OCI-LY1 (cell line): Measurements from ENCODE around the gene TLE5.

ENCODE experiments used
- H2AFZ ChIP-seq: fragments of 200-600 bp; sonication (generic), shearing (Covaris generic); 2 replicates; pipeline ENCODE4 v1.6.0; 2014; ENCODE audit warnings: antibody characterized with exemption, mild to moderate bottlenecking, low read length
- H3F3A ChIP-seq: fragments of 200-600 bp; sonication (generic), shearing (Covaris generic); 2 replicates; pipeline ENCODE4 v1.6.0; 2014; ENCODE audit warnings: mild to moderate bottlenecking, antibody characterized with exemption, low read length, moderate library complexity; ENCODE audit not compliant: insufficient read depth
- H3K27ac ChIP-seq: fragments of 200-600 bp; sonication (generic); 2 replicates; pipeline ENCODE4 v1.5.1; 2014; ENCODE audit warnings: low read length, mixed run types, mild to moderate bottlenecking, low read depth; ENCODE audit not compliant: poor library complexity, severe bottlenecking
- H3K27me3 ChIP-seq: fragments of 200-600 bp; sonication (generic); 2 replicates; pipeline ENCODE4 v1.6.0; 2014; ENCODE audit warnings: antibody characterized with exemption, mild to moderate bottlenecking, low read length, moderate library complexity; ENCODE audit not compliant: insufficient read depth
- H3K36me3 ChIP-seq: fragments of 200-600 bp; sonication (generic); 2 replicates; pipeline ENCODE4 v1.6.1; 2014; ENCODE audit warnings: mild to moderate bottlenecking, antibody characterized with exemption, low read length, moderate library complexity, mixed read lengths; ENCODE audit not compliant: insufficient read depth
- H3K4me1 ChIP-seq: fragments of 200-600 bp; sonication (generic); 2 replicates; pipeline ENCODE4 v1.5.1; 2014; ENCODE audit warnings: mild to moderate bottlenecking, low read length, moderate library complexity; ENCODE audit not compliant: insufficient read depth, severe bottlenecking
- H3K4me2 ChIP-seq: fragments of 200-600 bp; sonication (generic), shearing (Covaris generic); 2 replicates; pipeline ENCODE4 v1.6.1; 2014; ENCODE audit warnings: low read length
- H3K4me3 ChIP-seq: fragments of 200-600 bp; sonication (generic); 2 replicates; pipeline ENCODE4 v1.5.1; 2014; ENCODE audit warnings: low read length, low read depth, mild to moderate bottlenecking, mixed read lengths; ENCODE audit not compliant: poor library complexity, severe bottlenecking
- H3K79me2 ChIP-seq: fragments of 200-600 bp; shearing (Covaris generic); 2 replicates; pipeline ENCODE4 v1.6.1; 2016; ENCODE audit warnings: mixed run types, low read length, mixed read lengths; ENCODE audit not compliant: insufficient read depth
- H3K9ac ChIP-seq: fragments of 200-600 bp; sonication (generic), shearing (Covaris generic); 2 replicates; pipeline ENCODE4 v1.6.1; 2014; ENCODE audit warnings: mild to moderate bottlenecking, low read length, mixed read lengths
- H3K9me2 ChIP-seq: fragments of 200-600 bp; sonication (generic), shearing (Covaris generic); 2 replicates; pipeline ENCODE4 v1.6.1; 2014; ENCODE audit warnings: low read depth, mild to moderate bottlenecking, low read length, mixed read lengths
- H3K9me3 ChIP-seq: fragments of 200-600 bp; shearing (Covaris generic); 2 replicates; pipeline ENCODE4 v1.6.1; 2014; ENCODE audit warnings: low read length, mixed read lengths
- H4K20me1 ChIP-seq: fragments of 200-600 bp; sonication (generic), shearing (Covaris generic); 2 replicates; pipeline ENCODE4 v1.6.0; 2016; ENCODE audit warnings: mild to moderate bottlenecking, low read length; ENCODE audit not compliant: insufficient read depth
- CTCF ChIP-seq: fragments of 200-600 bp; sonication (generic), shearing (Covaris generic); IDR thresholded peaks from 2 replicates; pipeline ENCODE4 v1.5.1; 2017; ENCODE audit warnings: mild to moderate bottlenecking, antibody characterized with exemption, low read length, moderate library complexity, mixed read lengths
- EZH2 ChIP-seq: fragments of 200-600 bp; sonication (generic), shearing (Covaris generic); IDR thresholded peaks from 2 replicates; pipeline ENCODE4 v1.8.0; 2017; ENCODE audit warnings: borderline replicate concordance, mixed run types, mild to moderate bottlenecking, antibody characterized with exemption, low read length, moderate library complexity, mixed read lengths

TLE5 gene

GRCh38 chr19:3056417-3057088, 5.7 kb downstream of the TLE5 start:
- Histone ChIP-seq H3K4me2 (no peak overlapping the region), H3K27me3 (no peaks in the 10 kb centered on the region), H2AFZ (no peak overlapping the region), H3K27ac (no peak overlapping the region), H3F3A (peaks cover 5% of the 10 kb centered on the region), H3K4me3 (no peak overlapping the region), H3K79me2 (no peaks in the 10 kb centered on the region), H4K20me1 (no peaks in the 10 kb centered on the region), H3K9ac (no peak overlapping the region), H3K36me3 (peaks cover 62% of the 10 kb centered on the region), H3K9me2 (no peaks in the 10 kb centered on the region), H3K9me3 (no peaks in the 10 kb centered on the region), H3K4me1 (peaks cover 7% of the 10 kb centered on the region)
- TF ChIP-seq EZH2 (no peak), CTCF (no peak)

GRCh38 chr19:3055741-3056416, 6.4 kb downstream of the TLE5 start:
- no peak overlapping the region for H3K4me3 ChIP-seq
- no peak overlapping the region for H3K27ac ChIP-seq
- H3K4me2 ChIP-seq = no peak overlapping the region
- H2AFZ ChIP-seq = no peak overlapping the region
- no peaks in the 10 kb centered on the region for H4K20me1 ChIP-seq
- TF ChIP-seq EZH2 = no peak
- no peak for TF ChIP-seq CTCF
- H3K9me3 ChIP-seq = no peaks in the 10 kb centered on the region
- no peaks in the 10 kb centered on the region for H3K9me2 ChIP-seq
- no peaks in the 10 kb centered on the region for H3K27me3 ChIP-seq
- H3K9ac ChIP-seq = no peak overlapping the region
- peaks cover 3% of the 10 kb centered on the region for H3K4me1 ChIP-seq
- peaks cover 62% of the 10 kb centered on the region for H3K36me3 ChIP-seq
- H3F3A ChIP-seq = peaks cover 4% of the 10 kb centered on the region
- no peaks in the 10 kb centered on the region for H3K79me2 ChIP-seq

DNA sequence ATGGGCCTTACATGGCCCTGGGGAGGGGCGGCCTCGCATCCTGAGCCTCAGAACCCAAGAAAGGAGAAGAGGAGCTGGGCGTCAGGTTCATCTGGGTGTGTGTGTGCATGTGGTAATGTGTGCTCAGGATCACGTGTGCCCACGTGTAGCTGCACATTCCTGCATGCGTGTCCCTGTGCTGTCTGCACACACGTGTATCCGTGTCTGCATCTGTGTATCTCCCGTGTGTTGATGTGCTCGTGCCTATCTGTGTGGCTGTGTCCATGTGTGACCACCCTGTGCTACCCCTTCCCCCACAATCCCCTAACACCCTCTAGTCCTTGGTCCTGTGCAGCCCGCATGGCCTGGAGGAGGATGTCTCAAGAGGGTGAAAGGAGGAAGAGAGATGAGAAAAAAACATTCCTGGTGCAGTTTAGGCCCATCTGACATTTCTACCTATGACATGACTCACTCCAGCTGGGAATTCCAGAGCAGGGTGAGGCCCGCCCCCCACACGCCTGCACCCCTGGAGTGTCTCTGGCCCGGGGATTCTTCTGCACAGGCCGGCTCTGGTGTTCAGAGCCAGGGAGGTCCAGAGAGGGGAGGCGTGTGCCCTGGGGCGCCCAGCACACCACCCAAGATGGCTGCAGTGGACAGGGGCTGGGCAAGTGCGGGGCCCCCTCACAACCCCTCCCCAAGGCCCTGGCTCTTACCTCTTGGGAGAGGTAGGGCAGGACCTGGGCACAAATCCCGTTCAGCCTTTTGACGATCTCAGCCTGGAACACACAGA, 7.1 kb downstream of the TLE5 start:
- no peak overlapping the region for H3K27ac ChIP-seq

More for the DNA sequence above, 7.1 kb downstream of the TLE5 start:
- H3K27me3 ChIP-seq = no peaks in the 10 kb centered on the region
- no peak for TF ChIP-seq EZH2
- no peaks in the 10 kb centered on the region for H3K9me3 ChIP-seq
- no peaks in the 10 kb centered on the region for H4K20me1 ChIP-seq
- no peak overlapping the region for H3K4me2 ChIP-seq
- no peak overlapping the region for H3K9ac ChIP-seq
- H3K36me3 ChIP-seq = peaks cover 62% of the 10 kb centered on the region
- H3K79me2 ChIP-seq = no peaks in the 10 kb centered on the region
- no peak overlapping the region for H3K4me3 ChIP-seq
- no peak overlapping the region for H2AFZ ChIP-seq
- no peaks in the 10 kb centered on the region for H3K4me1 ChIP-seq
- H3F3A ChIP-seq = no peaks in the 10 kb centered on the region
- no peaks in the 10 kb centered on the region for H3K9me2 ChIP-seq
